ENCODE measurements around the gene SOX6.

Gene SOX6

GRCh38 chr11:16096336-16096735, 260.0 kb downstream of the SOX6 start:
- H3K9ac ChIP-seq (ENCODE audit: low read length): no peak overlapping the region
- no peaks in the 10 kb centered on the region for H3K9me3 ChIP-seq (ENCODE audit: insufficient read depth, low read length)
- no peak overlapping the region for H3K4me3 ChIP-seq (ENCODE audit: low read length)
- no peaks in the 10 kb centered on the region for H4K20me1 ChIP-seq (ENCODE audit: insufficient read depth, low read length)
- H3K4me1 ChIP-seq (ENCODE audit: low read length): no peaks in the 10 kb centered on the region
- H3K4me2 ChIP-seq (ENCODE audit: low read length): no peak overlapping the region
- no peak overlapping the region for H3K27ac ChIP-seq (ENCODE audit: low read length)
- no peak overlapping the region for H2AFZ ChIP-seq (ENCODE audit: low read depth, low read length)
- no peaks in the 10 kb centered on the region for H3K27me3 ChIP-seq (ENCODE audit: low read depth, low read length)
- no peaks in the 10 kb centered on the region for H3K79me2 ChIP-seq (ENCODE audit: low read length)
- TF ChIP-seq CTCF (IDR thresholded peaks at IDR 0.05; ENCODE audit: low read depth, low read length) (no peak), EZH2phosphoT487 (IDR thresholded peaks at IDR 0.05; ENCODE audit: low read depth) (no peak)
- no peaks in the 10 kb centered on the region for H3K36me3 ChIP-seq (replicated peaks; ENCODE audit: low read depth, low read length)

GRCh38 chr11:16095756-16096155, 260.6 kb downstream of the SOX6 start:
- H3K4me2 ChIP-seq (ENCODE audit: low read length): no peak overlapping the region
- H3K9me3 ChIP-seq (ENCODE audit: insufficient read depth, low read length): no peaks in the 10 kb centered on the region
- TF ChIP-seq CTCF (IDR thresholded peaks at IDR 0.05; ENCODE audit: low read depth, low read length) (no peak), EZH2phosphoT487 (IDR thresholded peaks at IDR 0.05; ENCODE audit: low read depth) (no peak)

GRCh38 chr11:16093889-16094653, 262.3 kb downstream of the SOX6 start:
- Histone ChIP-seq H3K79me2 (ENCODE audit: low read length) (no peaks in the 10 kb centered on the region), H3K4me3 (ENCODE audit: low read length) (no peak overlapping the region), H3K4me2 (ENCODE audit: low read length) (no peak overlapping the region), H2AFZ (ENCODE audit: low read depth, low read length) (no peak overlapping the region), H3K27ac (ENCODE audit: low read length) (no peak overlapping the region), H3K9me3 (ENCODE audit: insufficient read depth, low read length) (no peaks in the 10 kb centered on the region), H3K27me3 (ENCODE audit: low read depth, low read length) (no peaks in the 10 kb centered on the region), H3K4me1 (ENCODE audit: low read length) (peaks cover 6% of the 10 kb centered on the region), H3K9ac (ENCODE audit: low read length) (no peak overlapping the region), H4K20me1 (ENCODE audit: insufficient read depth, low read length) (no peaks in the 10 kb centered on the region), H3K36me3 (replicated peaks; ENCODE audit: low read depth, low read length) (no peaks in the 10 kb centered on the region)
- TF ChIP-seq CTCF (IDR thresholded peaks at IDR 0.05; ENCODE audit: low read depth, low read length) (no peak), EZH2phosphoT487 (IDR thresholded peaks at IDR 0.05; ENCODE audit: low read depth) (no peak)

More at GRCh38 chr11:16095756-16096155, 260.6 kb downstream of the SOX6 start:
- H3K4me3 ChIP-seq (ENCODE audit: low read length): no peak overlapping the region
- H3K4me1 ChIP-seq (ENCODE audit: low read length): no peaks in the 10 kb centered on the region
- H3K9ac ChIP-seq (ENCODE audit: low read length): no peak overlapping the region
- no peaks in the 10 kb centered on the region for H4K20me1 ChIP-seq (ENCODE audit: insufficient read depth, low read length)
- no peak overlapping the region for H3K27ac ChIP-seq (ENCODE audit: low read length)
- H3K36me3 ChIP-seq (replicated peaks; ENCODE audit: low read depth, low read length): no peaks in the 10 kb centered on the region
- H2AFZ ChIP-seq (ENCODE audit: low read depth, low read length): no peak overlapping the region
- H3K27me3 ChIP-seq (ENCODE audit: low read depth, low read length): no peaks in the 10 kb centered on the region
- no peaks in the 10 kb centered on the region for H3K79me2 ChIP-seq (ENCODE audit: low read length)

- H3K9me3 ChIP-seq (ENCODE audit: insufficient read depth, low read length): no peaks in the 10 kb centered on the region
- no peak overlapping the region for H3K4me3 ChIP-seq (ENCODE audit: low read length)
- TF ChIP-seq CTCF (IDR thresholded peaks at IDR 0.05; ENCODE audit: low read depth, low read length) (no peak), EZH2phosphoT487 (IDR thresholded peaks at IDR 0.05; ENCODE audit: low read depth) (no peak)
- no peak overlapping the region for H3K4me2 ChIP-seq (ENCODE audit: low read length)
- no peaks in the 10 kb centered on the region for H3K27me3 ChIP-seq (ENCODE audit: low read depth, low read length)
- H3K27ac ChIP-seq (ENCODE audit: low read length): no peak overlapping the region
- H2AFZ ChIP-seq (ENCODE audit: low read depth, low read length): no peak overlapping the region
- H3K9ac ChIP-seq (ENCODE audit: low read length): no peak overlapping the region
- H3K36me3 ChIP-seq (replicated peaks; ENCODE audit: low read depth, low read length): no peaks in the 10 kb centered on the region
- no peaks in the 10 kb centered on the region for H3K79me2 ChIP-seq (ENCODE audit: low read length)
- no peaks in the 10 kb centered on the region for H4K20me1 ChIP-seq (ENCODE audit: insufficient read depth, low read length)
- H3K4me1 ChIP-seq (ENCODE audit: low read length): peaks cover 7% of the 10 kb centered on the region
Measured at GRCh38 chr11:16091862-16092261, 264.5 kb downstream of the SOX6 start.
